B cell (primary cell): Measurements from ENCODE around the gene NHLRC3.

Source experiments
- EZH2 ChIP-seq: IDR thresholded peaks from 2 replicates; pipeline ENCODE4 v1.6.1; 2012; ENCODE audit warnings: borderline replicate concordance, low read depth, mild to moderate bottlenecking, moderate library complexity, low read length; ENCODE audit not compliant: insufficient read depth, poor library complexity, severe bottlenecking
- TF ChIP-seq, protein P1 (sequence below): fragments of 200-600 bp; IDR thresholded peaks from one replicate; pipeline ENCODE4 v1.8.0; 2022; ENCODE audit warnings: antibody characterized with exemption, mild to moderate bottlenecking

DNA sequence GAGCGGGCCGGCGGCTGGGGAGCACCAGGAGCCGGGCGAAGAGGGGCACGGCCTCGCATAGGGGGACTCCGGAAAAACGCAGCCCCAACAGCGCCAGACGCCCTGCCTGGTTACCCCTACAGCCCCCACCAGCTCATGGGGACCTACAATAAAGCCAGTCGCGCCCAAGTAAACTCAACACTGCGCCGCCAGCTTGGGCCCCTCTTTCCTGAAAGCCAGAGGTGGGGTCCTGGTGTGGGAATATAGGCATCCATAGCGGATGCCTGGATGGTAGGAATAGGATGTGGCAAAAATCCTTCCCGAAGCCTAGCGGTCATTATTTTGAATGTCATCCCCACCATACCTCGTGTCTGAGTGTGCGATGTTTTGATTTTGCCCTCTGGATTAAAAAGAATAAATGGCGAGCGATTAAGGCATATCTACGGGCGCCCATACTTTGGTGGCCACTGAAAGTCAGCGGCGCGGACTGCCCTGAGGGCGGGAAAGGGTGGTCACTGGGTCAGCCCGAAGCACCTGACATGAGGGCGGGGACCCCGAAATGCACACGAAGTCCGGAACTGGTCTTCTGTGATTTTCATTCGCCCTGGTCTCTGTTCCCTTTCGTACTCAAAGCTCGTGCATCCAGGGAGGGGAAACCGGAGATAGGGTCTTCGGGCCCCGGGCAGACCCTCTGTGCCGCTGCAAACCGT, at the start of gene NHLRC3, which contains the start of gene PROSER1:
- TF ChIP-seq EZH2: no peak
- TF ChIP-seq, protein P1, sequence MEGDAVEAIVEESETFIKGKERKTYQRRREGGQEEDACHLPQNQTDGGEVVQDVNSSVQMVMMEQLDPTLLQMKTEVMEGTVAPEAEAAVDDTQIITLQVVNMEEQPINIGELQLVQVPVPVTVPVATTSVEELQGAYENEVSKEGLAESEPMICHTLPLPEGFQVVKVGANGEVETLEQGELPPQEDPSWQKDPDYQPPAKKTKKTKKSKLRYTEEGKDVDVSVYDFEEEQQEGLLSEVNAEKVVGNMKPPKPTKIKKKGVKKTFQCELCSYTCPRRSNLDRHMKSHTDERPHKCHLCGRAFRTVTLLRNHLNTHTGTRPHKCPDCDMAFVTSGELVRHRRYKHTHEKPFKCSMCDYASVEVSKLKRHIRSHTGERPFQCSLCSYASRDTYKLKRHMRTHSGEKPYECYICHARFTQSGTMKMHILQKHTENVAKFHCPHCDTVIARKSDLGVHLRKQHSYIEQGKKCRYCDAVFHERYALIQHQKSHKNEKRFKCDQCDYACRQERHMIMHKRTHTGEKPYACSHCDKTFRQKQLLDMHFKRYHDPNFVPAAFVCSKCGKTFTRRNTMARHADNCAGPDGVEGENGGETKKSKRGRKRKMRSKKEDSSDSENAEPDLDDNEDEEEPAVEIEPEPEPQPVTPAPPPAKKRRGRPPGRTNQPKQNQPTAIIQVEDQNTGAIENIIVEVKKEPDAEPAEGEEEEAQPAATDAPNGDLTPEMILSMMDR: no peak
